GM23248 (cell line): Measurements from ENCODE around the gene WDR74. TPM values are rescaled to one million over a fixed set of nuclear protein-coding genes. Genes with fewer than 3 reads are reported as not detected.
"Not testable (repeated sequence)": the region's sequence is repeated elsewhere in the genome, so short reads cannot be mapped to it uniquely, and the experiment has no call there.

Experiments used
- DNase-seq: peaks from one replicate; pipeline ENCODE4 v3.0.0-alpha.2; 2015
- H2AFZ ChIP-seq: fragments of 200-600 bp; sonication (generic); 2 replicates; pipeline ENCODE4 v1.6.1; 2016; ENCODE audit warnings: antibody characterized with exemption
- H3F3A ChIP-seq: fragments of 200-600 bp; sonication (generic); 2 replicates; pipeline ENCODE4 v1.6.1; 2016; ENCODE audit warnings: mild to moderate bottlenecking, antibody characterized with exemption, mixed run types; ENCODE audit not compliant: insufficient read depth
- H3K27ac ChIP-seq: fragments of 200-600 bp; sonication (generic); 2 replicates; pipeline ENCODE4 v1.5.1; 2016; ENCODE audit warnings: mild to moderate bottlenecking
- H3K27me3 ChIP-seq: fragments of 200-600 bp; sonication (generic); replicated peaks from 2 replicates; pipeline ENCODE4 v1.6.1; 2016; ENCODE audit warnings: mild to moderate bottlenecking; ENCODE audit not compliant: insufficient read depth
- H3K36me3 ChIP-seq: fragments of 200-600 bp; sonication (generic); 2 replicates; pipeline ENCODE4 v1.6.1; 2016; ENCODE audit warnings: low read depth, mild to moderate bottlenecking
- H3K4me1 ChIP-seq: fragments of 200-600 bp; sonication (generic); 2 replicates; pipeline ENCODE4 v1.6.1; 2016; ENCODE audit warnings: mild to moderate bottlenecking; ENCODE audit not compliant: insufficient read depth
- H3K4me2 ChIP-seq: fragments of 200-600 bp; sonication (generic); one replicate; pipeline ENCODE4 v1.6.1; 2016; ENCODE audit warnings: mild to moderate bottlenecking; ENCODE audit not compliant: unreplicated experiment
- H3K4me3 ChIP-seq: fragments of 200-600 bp; sonication (generic); 2 replicates; pipeline ENCODE4 v1.5.1; 2016; ENCODE audit warnings: mild to moderate bottlenecking
- H3K79me2 ChIP-seq: fragments of 200-600 bp; sonication (generic); 2 replicates; pipeline ENCODE4 v1.6.1; 2016; ENCODE audit warnings: mild to moderate bottlenecking; ENCODE audit not compliant: insufficient read depth
- H3K9ac ChIP-seq: fragments of 200-600 bp; sonication (generic); 2 replicates; pipeline ENCODE4 v1.6.1; 2016; ENCODE audit warnings: mild to moderate bottlenecking
- H3K9me2 ChIP-seq: fragments of 200-600 bp; sonication (generic); 2 replicates; pipeline ENCODE4 v1.6.1; 2016; ENCODE audit warnings: mixed run types, mild to moderate bottlenecking, moderate library complexity; ENCODE audit not compliant: insufficient read depth
- H3K9me3 ChIP-seq: fragments of 200-600 bp; sonication (generic); one replicate; pipeline ENCODE4 v1.6.1; 2017; ENCODE audit warnings: low read depth
- H4K20me1 ChIP-seq: fragments of 200-600 bp; sonication (generic); 2 replicates; pipeline ENCODE4 v1.6.0; 2016; ENCODE audit not compliant: insufficient read depth
- EZH2 ChIP-seq: fragments of 200-600 bp; sonication (generic); IDR thresholded peaks from 2 replicates; pipeline ENCODE4 v1.6.1; 2018; ENCODE audit warnings: antibody characterized with exemption, mild to moderate bottlenecking; ENCODE audit not compliant: insufficient read depth, poor library complexity, severe bottlenecking
- EZH2phosphoT487 ChIP-seq: fragments of 200-600 bp; sonication (generic); IDR thresholded peaks from 2 replicates; pipeline ENCODE4 v1.6.1; 2018; ENCODE audit warnings: antibody characterized with exemption, moderate library complexity, mild to moderate bottlenecking, low read depth; ENCODE audit not compliant: insufficient read depth
- WGBS, 2 experiments: methylation state at CpG; one replicate each; pipeline ENCODE4 v1.1.6; 2015 to 2017; ENCODE audit warnings: low lambda C conversion rate in 2 of 2, low coverage in 1 of 2; ENCODE audit errors: missing lambda C conversion rate in 2 of 2; 5-methylcytosine and 5-hydroxymethylcytosine counted together
- in situ Hi-C: fragments of 300-500 bp; cut with MboI; formaldehyde crosslinking; loops from 2 replicates; pipeline ENCODE4 v1.15.0; 2020
- polyA plus RNA-seq: library from polyadenylated mRNA; unstranded; fragments of >200 nt; fragmentation: Nextera tagmentation; extraction: Ambion mirVana; gene quantifications from 2 replicates; pipeline ENCODE4 v1.2.1, GENCODE V29; 2016
- total RNA-seq: library from RNA; depleted of rRNA; stranded (reverse); fragments of >200 nt; shearing (Covaris generic); gene quantifications from 2 replicates; pipeline ENCODE4 v1.2.3, GENCODE V29; 2014

Gene WDR74
- total and polyA plus RNA-seq, 2 experiments from 2014 or later, result 33.6 to 50.4 TPM

DNA sequence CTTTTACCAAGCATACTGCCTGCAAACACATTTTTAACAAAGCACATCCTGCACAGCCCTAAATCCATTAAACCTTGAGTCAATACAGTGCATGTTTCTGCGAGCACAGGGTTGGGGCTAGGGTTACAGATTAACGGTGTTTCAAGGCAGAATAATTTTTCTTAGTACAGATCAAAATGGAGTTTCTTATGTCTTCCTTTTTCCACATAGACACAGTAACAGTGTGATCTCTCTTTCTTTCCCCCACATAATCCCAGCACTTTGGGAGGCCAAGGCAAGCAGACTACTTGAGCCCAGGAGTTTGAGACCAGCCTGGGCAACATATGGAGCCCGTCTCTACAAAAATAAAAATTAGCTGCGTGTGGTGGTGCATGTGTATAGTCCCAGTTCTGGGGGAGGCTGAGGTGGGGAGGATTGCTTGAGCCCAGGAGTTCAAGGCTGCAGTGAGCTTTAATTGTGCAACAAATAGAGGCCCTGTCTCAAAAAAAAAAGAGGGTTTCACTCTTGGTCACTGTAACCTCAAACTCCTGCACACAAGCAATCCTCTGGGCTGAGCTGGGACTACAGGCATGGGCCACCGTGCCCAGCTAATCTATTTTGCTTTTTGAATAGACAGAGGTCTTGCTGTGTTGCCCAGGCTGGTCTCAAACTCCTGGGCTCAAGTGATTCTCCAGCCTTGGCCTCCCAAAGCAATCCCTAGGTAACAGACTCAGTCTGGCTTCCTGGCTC lies 21.6 kb upstream of the WDR74 start:
- Histone ChIP-seq H3K9ac (no peak overlapping the region), H2AFZ (no peak overlapping the region), H4K20me1 (no peaks in the 10 kb centered on the region), H3K9me3 (no peaks in the 10 kb centered on the region), H3F3A (peaks cover 12% of the 10 kb centered on the region; the same call in 1 of the 2 replicates), H3K4me3 (no peak overlapping the region), H3K4me1 (peaks cover 9% of the 10 kb centered on the region; the same call in 1 of the 2 replicates), H3K27me3 (no peaks in the 10 kb centered on the region), H3K4me2 (no peak overlapping the region), H3K79me2 (peaks cover 25% of the 10 kb centered on the region), H3K27ac (no peak overlapping the region), H3K9me2 (no peaks in the 10 kb centered on the region), H3K36me3 (no peaks in the 10 kb centered on the region)
- no peak for DNase-seq
- in situ Hi-C loops, result no loop called here
- WGBS, 2 experiments, result 93 to 94% methylated on average over 5 of the region's 5 CpGs
- TF ChIP-seq EZH2phosphoT487 (no peak), EZH2 (no peak)

DNA sequence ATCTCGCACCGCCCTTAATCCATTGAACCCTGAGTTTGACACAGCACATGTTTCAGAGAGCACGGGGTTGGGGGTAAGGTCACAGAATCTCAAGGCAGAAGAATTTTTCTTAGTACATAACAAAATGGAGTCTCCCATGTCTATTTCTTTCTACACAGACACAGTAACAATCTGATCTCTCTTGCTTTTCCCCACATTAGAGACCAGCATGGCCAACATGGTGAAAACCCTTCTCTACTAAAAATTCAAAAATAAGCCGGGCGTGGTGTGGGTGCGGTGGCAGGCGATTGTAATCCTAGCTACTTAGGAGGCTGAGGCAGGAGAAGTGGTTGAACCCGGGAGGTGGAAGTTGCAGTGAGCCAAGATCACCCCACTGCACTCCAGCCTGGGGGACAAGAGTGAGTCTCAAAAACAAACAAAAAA lies 19.9 kb upstream of the WDR74 start:
- H3K4me1 ChIP-seq, H3K4me2 ChIP-seq, H3K27me3 ChIP-seq, H3K9me2 ChIP-seq, DNase-seq, H3K9ac ChIP-seq, H3K9me3 ChIP-seq, H2AFZ ChIP-seq, H3K36me3 ChIP-seq, in situ Hi-C loops, H4K20me1 ChIP-seq, H3K4me3 ChIP-seq, H3K27ac ChIP-seq: not testable (repeated sequence)
- H3F3A ChIP-seq, result peaks cover 23% of the 10 kb centered on the region
- 89% methylated on average over 8 of the region's 8 CpGs for WGBS, 2 experiments
- peaks cover 36% of the 10 kb centered on the region for H3K79me2 ChIP-seq

DNA sequence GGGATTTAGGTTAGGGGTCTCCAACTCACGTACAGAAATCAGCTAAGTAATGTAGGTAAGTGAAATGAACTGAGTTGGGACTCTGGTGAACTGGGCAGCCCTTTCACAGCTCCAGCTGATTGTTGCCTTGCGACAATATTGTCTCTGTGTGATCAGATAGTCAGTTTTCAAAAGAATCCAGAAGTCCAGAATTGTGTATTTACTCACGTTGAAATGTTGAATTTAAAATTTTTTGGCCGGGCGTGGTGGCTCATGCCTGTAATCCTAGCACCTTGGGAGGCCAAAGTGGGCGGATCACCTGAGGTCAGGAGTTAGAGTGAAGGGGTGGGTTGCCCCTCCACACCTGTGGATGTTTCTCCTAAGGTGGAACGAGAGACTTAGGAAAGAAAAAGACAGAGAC lies 18.8 kb upstream of the WDR74 start:
- no peak for TF ChIP-seq EZH2phosphoT487
- TF ChIP-seq EZH2, result no peak
- H3K27ac ChIP-seq, result no peak overlapping the region
- H2AFZ ChIP-seq, result no peak overlapping the region
- H3K9ac ChIP-seq, result no peak overlapping the region
- 92% methylated on average over 7 of the region's 7 CpGs for WGBS, 2 experiments
- H3K27me3 ChIP-seq, result no peaks in the 10 kb centered on the region
- H3K79me2 ChIP-seq, result peaks cover 46% of the 10 kb centered on the region
- no peaks in the 10 kb centered on the region for H3K9me2 ChIP-seq
- H3K4me1 ChIP-seq, result peaks cover 12% of the 10 kb centered on the region
- H3K9me3 ChIP-seq, result no peaks in the 10 kb centered on the region
- peaks cover 4% of the 10 kb centered on the region for H4K20me1 ChIP-seq
- peaks cover 19% of the 10 kb centered on the region for H3K36me3 ChIP-seq
- H3K4me2 ChIP-seq, result no peak overlapping the region
- no peak for DNase-seq
- in situ Hi-C loops, result no loop called here
- H3F3A ChIP-seq, result peaks cover 24% of the 10 kb centered on the region
- no peak overlapping the region for H3K4me3 ChIP-seq

DNA sequence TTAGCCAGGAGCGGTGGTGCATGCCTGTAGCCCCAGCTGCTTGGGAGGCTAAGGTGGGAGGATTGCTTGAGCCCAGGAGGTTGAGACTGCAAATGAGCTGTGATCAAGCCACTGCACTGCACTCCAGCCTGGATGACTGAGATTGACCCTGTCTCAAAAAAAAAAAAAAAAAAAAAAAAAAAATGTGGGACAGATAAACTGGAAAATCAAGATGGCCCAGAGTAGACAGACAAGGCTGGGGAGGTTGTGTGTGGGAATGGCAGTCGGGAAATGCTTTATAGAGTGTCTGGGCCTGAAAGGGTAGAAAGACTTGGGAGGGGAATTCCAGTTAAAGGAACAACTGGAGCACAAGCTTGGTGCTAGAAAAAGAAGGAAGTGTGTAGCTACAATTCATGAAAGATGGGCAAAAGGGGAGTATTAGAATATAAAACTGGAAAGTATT lies 18.2 kb upstream of the WDR74 start:
- TF ChIP-seq EZH2phosphoT487 (no peak), EZH2 (no peak)
- Histone ChIP-seq H2AFZ (no peak overlapping the region), H3K36me3 (peaks cover 26% of the 10 kb centered on the region), H3K27ac (no peak overlapping the region), H3F3A (peaks cover 28% of the 10 kb centered on the region), H3K79me2 (peaks cover 53% of the 10 kb centered on the region), H3K9me2 (no peaks in the 10 kb centered on the region), H4K20me1 (peaks cover 9% of the 10 kb centered on the region), H3K4me2 (no peak overlapping the region), H3K27me3 (no peaks in the 10 kb centered on the region), H3K4me1 (peaks cover 16% of the 10 kb centered on the region), H3K9ac (no peak overlapping the region), H3K4me3 (no peak overlapping the region), H3K9me3 (no peaks in the 10 kb centered on the region)
- in situ Hi-C loops, result no loop called here
- no peak for DNase-seq
- WGBS, 2 experiments, result 97 to 98% methylated on average over 2 of the region's 2 CpGs
